H1 (cell line): ENCODE results near the gene TMEM255B. TPM values are rescaled to one million over a fixed set of nuclear protein-coding genes. Genes with fewer than 3 reads are reported as not detected.

Experiments used
- CTCF ChIA-PET: fragments of 300-600 bp; sonication (Branson Sonifier 250); formaldehyde crosslinking; loops from one replicate; lab custom pipeline; 2021; ENCODE audit not compliant: partially characterized antibody; lab: Charles Lee
- POLR2A ChIA-PET: fragments of 300-600 bp; sonication (Branson Sonifier 250); formaldehyde crosslinking; loops from one replicate; lab custom pipeline; 2021; ENCODE audit warnings: inconsistent platforms; ENCODE audit not compliant: partially characterized antibody; lab: Charles Lee
- DNase-seq, 2 experiments: peaks; one replicate each; pipeline versions ENCODE4 v3.0.0 to v3.0.0-alpha.2; 2010 to 2022; ENCODE audit warnings: low spot score in 2 of 2, low read depth in 1 of 2, mixed read lengths in 1 of 2
- FAIRE-seq: peaks from 2 replicates; lab custom pipeline; 2011; peaks lifted over from hg19 to GRCh38; lab: Jason Lieb, UNC
- H2AFZ ChIP-seq: 2 replicates; pipeline ENCODE4 v1.8.1; 2012; ENCODE audit warnings: low read length, inconsistent platforms
- H2AK5ac ChIP-seq: 2 replicates; pipeline ENCODE4 v1.6.1; 2013; ENCODE audit warnings: low read depth, low read length
- H2BK120ac ChIP-seq: replicated peaks from 2 replicates; pipeline ENCODE3; 2013; ENCODE audit warnings: low read depth, low read length, inconsistent platforms
- H2BK12ac ChIP-seq: 2 replicates; pipeline ENCODE4 v1.6.1; 2013; ENCODE audit warnings: low read depth, low read length
- H2BK15ac ChIP-seq: 2 replicates; pipeline ENCODE4 v1.6.1; 2013; ENCODE audit warnings: low read length
- H2BK20ac ChIP-seq: 2 replicates; pipeline ENCODE4 v1.6.1; 2013; ENCODE audit warnings: low read length
- H2BK5ac ChIP-seq: 2 replicates; pipeline ENCODE4 v1.6.1; 2013; ENCODE audit warnings: low read depth, low read length
- H3K14ac ChIP-seq: 2 replicates; pipeline ENCODE4 v1.6.1; 2013; ENCODE audit warnings: inconsistent platforms; ENCODE audit not compliant: insufficient read length
- H3K18ac ChIP-seq: 2 replicates; pipeline ENCODE4 v1.6.1; 2013; ENCODE audit warnings: low read length; ENCODE audit errors: extremely low read depth
- H3K23ac ChIP-seq: 2 replicates; pipeline ENCODE4 v1.6.1; 2013; ENCODE audit warnings: inconsistent platforms; ENCODE audit not compliant: insufficient read length
- H3K23me2 ChIP-seq: 2 replicates; pipeline ENCODE4 v1.6.1; 2013; ENCODE audit warnings: low read depth, low read length
- H3K27ac ChIP-seq: 2 replicates; pipeline ENCODE4 v1.6.1; 2011; ENCODE audit warnings: low read depth, low read length, inconsistent platforms
- H3K27me3 ChIP-seq, 4 experiments: replicated peaks in 1 of 4; 1 replicate in 1 of 4; 2 replicates in 3 of 4; pipeline versions ENCODE4 v1.6.1 to v1.8.1; 2011 to 2013; ENCODE audit warnings: low read length in 3 of 4, mild to moderate bottlenecking in 3 of 4, inconsistent platforms in 2 of 4, mixed read lengths in 2 of 4, moderate library complexity in 1 of 4; ENCODE audit not compliant: control insufficient read depth in 3 of 4, insufficient read depth in 3 of 4; ENCODE audit errors: extremely low read depth in 1 of 4
- H3K36me3 ChIP-seq, 4 experiments: 2 replicates each; pipeline versions ENCODE4 v1.6.1 to v1.8.1; 2011 to 2013; ENCODE audit warnings: mild to moderate bottlenecking in 4 of 4, low read length in 3 of 4, moderate library complexity in 2 of 4, control low read depth in 1 of 4, inconsistent platforms in 1 of 4; ENCODE audit not compliant: insufficient read depth in 4 of 4, control insufficient read depth in 2 of 4
- H3K4ac ChIP-seq: replicated peaks from 2 replicates; pipeline ENCODE3; 2013; ENCODE audit warnings: low read length, low read depth, mixed read lengths, inconsistent platforms; ENCODE audit not compliant: insufficient read length
- H3K4me1 ChIP-seq, 4 experiments: replicated peaks in 1 of 4; 1 replicate in 1 of 4; 2 replicates in 3 of 4; pipeline versions ENCODE4 v1.6.1 to v1.8.1; 2011 to 2013; ENCODE audit warnings: low read length in 3 of 4, inconsistent platforms in 2 of 4, mixed read lengths in 1 of 4; ENCODE audit not compliant: insufficient read depth in 4 of 4, control insufficient read depth in 3 of 4
- H3K4me2 ChIP-seq, 2 experiments: 2 replicates each; pipeline versions ENCODE4 v1.6.1 to v1.8.1; 2011 to 2013; ENCODE audit warnings: low read depth in 2 of 2, low read length in 2 of 2, control low read depth in 1 of 2, inconsistent platforms in 1 of 2, mild to moderate bottlenecking in 1 of 2; ENCODE audit not compliant: insufficient read depth in 1 of 2
- H3K4me3 ChIP-seq, 4 experiments: fragments of 200-600, 300-600 bp in 1 of 4; sonication (generic), shearing (Covaris generic), sonication (Bioruptor Twin) in 1 of 4; 2 replicates each; pipeline versions ENCODE4 v1.5.1 to v1.8.1; 2011 to 2016; ENCODE audit warnings: low read length in 4 of 4, low read depth in 3 of 4, control low read depth in 2 of 4, inconsistent platforms in 2 of 4, mild to moderate bottlenecking in 2 of 4, mixed read lengths in 1 of 4, moderate library complexity in 1 of 4; ENCODE audit not compliant: insufficient read depth in 2 of 4; ENCODE audit errors: extremely low read depth in 1 of 4
- H3K56ac ChIP-seq: replicated peaks from 2 replicates; pipeline ENCODE3; 2013; ENCODE audit warnings: low read depth, mild to moderate bottlenecking, mixed read lengths, low read length, inconsistent platforms; ENCODE audit not compliant: insufficient read length
- H3K79me1 ChIP-seq: 2 replicates; pipeline ENCODE4 v1.6.1; 2013; ENCODE audit warnings: low read depth, low read length, control low read depth
- H3K79me2 ChIP-seq, 2 experiments: 2 replicates each; pipeline versions ENCODE4 v1.6.1 to v1.8.1; 2012 to 2013; ENCODE audit warnings: low read length in 2 of 2, mild to moderate bottlenecking in 2 of 2, inconsistent platforms in 1 of 2; ENCODE audit not compliant: insufficient read depth in 2 of 2, control insufficient read depth in 1 of 2
- H3K9ac ChIP-seq, 4 experiments: replicated peaks in 1 of 4; 1 replicate in 1 of 4; 2 replicates in 3 of 4; pipeline versions ENCODE4 v1.6.1 to v1.8.1; 2011 to 2013; ENCODE audit warnings: low read depth in 3 of 4, low read length in 3 of 4, control low read depth in 2 of 4, mild to moderate bottlenecking in 2 of 4, moderate library complexity in 2 of 4, inconsistent platforms in 1 of 4; ENCODE audit errors: extremely low read depth in 1 of 4
- H3K9me3 ChIP-seq, 2 experiments: 2 replicates each; pipeline versions ENCODE4 v1.6.1 to v1.8.1; 2012 to 2013; ENCODE audit warnings: mild to moderate bottlenecking in 2 of 2, moderate library complexity in 2 of 2, control low read depth in 1 of 2, inconsistent platforms in 1 of 2, low read depth in 1 of 2, low read length in 1 of 2, mixed read lengths in 1 of 2; ENCODE audit not compliant: insufficient read depth in 2 of 2
- H4K20me1 ChIP-seq, 2 experiments: replicated peaks in 1 of 2; 2 replicates each; pipeline versions ENCODE3 to v1.8.1; 2011 to 2013; ENCODE audit warnings: inconsistent platforms in 2 of 2, low read length in 2 of 2, mild to moderate bottlenecking in 1 of 2; ENCODE audit not compliant: insufficient read depth in 2 of 2, control insufficient read depth in 1 of 2
- H4K5ac ChIP-seq: 2 replicates; pipeline ENCODE4 v1.6.1; 2013; ENCODE audit warnings: low read length, low read depth, mixed read lengths, inconsistent platforms; ENCODE audit not compliant: insufficient read length
- H4K8ac ChIP-seq: 2 replicates; pipeline ENCODE4 v1.8.0; 2013; ENCODE audit warnings: mild to moderate bottlenecking, moderate library complexity, low read length, inconsistent platforms; ENCODE audit not compliant: insufficient read depth; ENCODE audit errors: extremely low read depth
- H4K91ac ChIP-seq: replicated peaks from 2 replicates; pipeline ENCODE3; 2013; ENCODE audit warnings: low read length, mixed read lengths, inconsistent platforms; ENCODE audit not compliant: insufficient read length
- BCL11A ChIP-seq, 2 experiments: IDR thresholded peaks; one replicate each; pipeline ENCODE4 v1.6.1; 2011; ENCODE audit warnings: low read depth in 2 of 2, low read length in 2 of 2, mild to moderate bottlenecking in 2 of 2
- BRCA1 ChIP-seq: IDR thresholded peaks from 2 replicates; pipeline ENCODE4 v1.6.1; 2012; ENCODE audit warnings: low read depth, low read length, improper control_type of control experiment
- EZH2 ChIP-seq: fragments of 200-600 bp; sonication (generic); IDR thresholded peaks from 2 replicates; pipeline ENCODE4 v1.7.1; 2012; ENCODE audit warnings: low read depth, mild to moderate bottlenecking, moderate library complexity, low read length, inconsistent platforms; ENCODE audit not compliant: severe bottlenecking
- JUND ChIP-seq: IDR thresholded peaks from 2 replicates; pipeline ENCODE4 v1.6.1; 2011; ENCODE audit warnings: mild to moderate bottlenecking, improper control_type of control experiment, low read length
- KDM5A ChIP-seq: fragments of 200-600 bp; IDR thresholded peaks from 2 replicates; pipeline ENCODE4 v1.7.1; 2012; ENCODE audit warnings: mild to moderate bottlenecking, low read length, inconsistent platforms, mixed read lengths
- RAD21 ChIP-seq, 2 experiments: IDR thresholded peaks in 1 of 2; conservative IDR thresholded peaks in 1 of 2; 2 replicates each; pipeline ENCODE4 v1.6.1; 2011; ENCODE audit warnings: low read depth in 2 of 2, low read length in 2 of 2, improper control_type of control experiment in 1 of 2, inconsistent platforms in 1 of 2, mild to moderate bottlenecking in 1 of 2, moderate library complexity in 1 of 2
- RFX5 ChIP-seq: IDR thresholded peaks from 2 replicates; pipeline ENCODE4 v1.6.1; 2011; ENCODE audit warnings: low read depth, low read length, improper control_type of control experiment, borderline replicate concordance
- RNF2 ChIP-seq: fragments of 200-900, 300-1000 bp; sonication (generic); IDR thresholded peaks from 2 replicates; pipeline ENCODE4 v1.7.1; 2016; ENCODE audit warnings: borderline replicate concordance, low read depth, mild to moderate bottlenecking, antibody characterized with exemption, low read length; ENCODE audit not compliant: poor library complexity, severe bottlenecking; ENCODE audit errors: missing control alignments
- SIRT6 ChIP-seq: IDR thresholded peaks from one replicate; pipeline ENCODE4 v1.7.1; 2012; ENCODE audit warnings: low read length, inconsistent platforms
- SP2 ChIP-seq: IDR thresholded peaks from 2 replicates; pipeline ENCODE4 v1.6.1; 2012; ENCODE audit warnings: mild to moderate bottlenecking, low read length, inconsistent platforms
- SUZ12 ChIP-seq: fragments of 200-600 bp; sonication (generic); IDR thresholded peaks from 2 replicates; pipeline ENCODE4 v1.6.1; 2012; ENCODE audit warnings: mild to moderate bottlenecking, inconsistent platforms, low read length, moderate library complexity, mixed read lengths
- WGBS, 2 experiments: shearing (Covaris generic) in 1 of 2; methylation state at CpG; one replicate each; pipeline versions ENCODE4 v1.1.6 to v1.1.7; 2013 to 2015; ENCODE audit warnings: low lambda C conversion rate in 2 of 2, mixed read lengths in 2 of 2, inconsistent platforms in 1 of 2, low coverage in 1 of 2, missing lambda C conversion rate in 1 of 2; ENCODE audit not compliant: insufficient replicate concordance in 2 of 2, insufficient coverage in 1 of 2, insufficient read length in 1 of 2; ENCODE audit errors: extremely low coverage in 1 of 2, missing lambda C conversion rate in 1 of 2; 5-methylcytosine and 5-hydroxymethylcytosine counted together
- polyA plus RNA-seq, 7 experiments: library from polyadenylated mRNA; depleted of rRNA in 3 of 7; stranded (reverse) in 5 of 7; unstranded in 2 of 7; fragments of >200 nt in 5 of 7; fragments of 200-250 nt in 2 of 7; gene quantifications; 1 replicate in 5 of 7; 2 replicates in 1 of 7; 4 replicates in 1 of 7; pipeline versions ENCODE4 v1.2.1 to v1.2.3, GENCODE V29; 2011 to 2013; ENCODE audit warnings: missing spikeins in 2 of 7, mixed read lengths in 2 of 7
- total RNA-seq: library from RNA; stranded (reverse); fragmentation: NEBNext Ultra II Directional; extraction: Animal tissue kit (Norgen Biotek cat#: 25700); gene quantifications from 2 replicates; pipeline ENCODE4 v1.2.1, GENCODE V29; 2021
- TF ChIP-seq, protein P1 (sequence below): IDR thresholded peaks from 2 replicates; pipeline ENCODE4 v1.6.1; 2011; ENCODE audit warnings: low read length, improper control_type of control experiment

Gene TMEM255B
- total and polyA plus RNA-seq, 2 of the 8 experiments (the other 6 are each of a cell fraction or from before 2014, with no cell fraction given) = 3.4 to 4.4 TPM

DNA sequence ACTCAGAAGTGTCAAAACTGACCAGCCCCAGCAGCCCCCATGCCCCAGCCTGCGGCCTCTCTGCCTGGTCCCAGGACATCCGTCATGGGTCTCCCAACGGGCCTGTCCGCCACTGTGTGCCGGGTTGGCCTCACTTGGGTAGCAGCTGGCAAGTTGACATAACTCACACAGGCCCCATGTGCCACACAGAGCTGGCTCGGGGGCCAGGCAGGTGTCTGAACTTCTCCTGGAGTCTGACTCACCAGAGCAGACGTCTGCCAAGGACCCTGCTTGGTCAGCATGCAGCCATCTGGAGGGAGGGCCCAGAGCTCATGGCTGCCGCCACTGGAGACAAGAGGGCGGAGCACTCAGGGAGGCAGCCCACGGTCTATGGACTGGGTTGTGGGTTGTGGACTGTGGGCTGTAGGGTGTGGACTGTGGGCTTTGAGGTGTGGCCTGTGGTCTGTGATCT is 32.0 kb upstream of the TMEM255B start:
- H4K91ac ChIP-seq = no peak overlapping the region
- no peak overlapping the region for H2AK5ac ChIP-seq
- no peak overlapping the region for H2BK120ac ChIP-seq
- no peak overlapping the region for H3K4ac ChIP-seq
- H3K9me3 ChIP-seq = peaks cover 0 to 12% of the 10 kb centered on the region in 2 experiments; a peak in 1 of 4 replicates
- H3K36me3 ChIP-seq = no peaks in the 10 kb centered on the region
- H3K79me2 ChIP-seq = no peaks in the 10 kb centered on the region
- no peak overlapping the region for H3K9ac ChIP-seq
- no peak overlapping the region for H3K27ac ChIP-seq
- no peaks in the 10 kb centered on the region for H3K79me1 ChIP-seq
- H3K4me3 ChIP-seq = no peak overlapping the region
- peaks cover 0 to 4% of the 10 kb centered on the region in 2 experiments for H4K20me1 ChIP-seq
- FAIRE-seq (no peak), DNase-seq (no peak)
- H4K5ac ChIP-seq = no peak overlapping the region
- H3K18ac ChIP-seq = no peak overlapping the region
- WGBS, 2 experiments = 88% methylated on average over 9 of the region's 10 CpGs; no CpG with 5 or more reads in 1 of the 2 experiments
- no peak overlapping the region for H4K8ac ChIP-seq
- ChIA-PET CTCF (interaction anchor here (1.1 to 1.3 kb wide), 4 partner anchors 15 to 93 kb away, joined by 3 to 6 read pairs (median 3); no protein-coding TSS in a partner anchor), POLR2A (interaction anchor here (1.1 kb wide), 1 partner anchor 59 kb away, joined by 4 read pairs; no protein-coding TSS in a partner anchor)
- H3K14ac ChIP-seq = no peak overlapping the region
- peaks cover 0 to 5% (median under 1%) of the 10 kb centered on the region in 4 experiments; a peak in 3 of 7 replicates for H3K27me3 ChIP-seq
- no peak overlapping the region for H2BK20ac ChIP-seq
- H3K4me1 ChIP-seq = peaks cover 0 to 4% (median 3%) of the 10 kb centered on the region in 4 experiments; a peak in 2 of 7 replicates
- no peak overlapping the region for H3K23ac ChIP-seq
- TF ChIP-seq SP2 (no peak), BRCA1 (no peak), SIRT6 (no peak), RFX5 (no peak), SUZ12 (no peak), BCL11A (IDR thresholded peaks at IDR 0.05; ENCODE audit: low read depth in 2 of 2, low read length in 2 of 2) (no peak), EZH2 (no peak), JUND (no peak), KDM5A (no peak), RNF2 (no peak), RAD21 (IDR thresholded peaks at IDR 0.05 in 1 of 2, conservative IDR thresholded peaks at IDR 0.05 in 1 of 2; ENCODE audit: low read depth in 2 of 2, low read length in 2 of 2) (no peak)
- TF ChIP-seq, protein P1, sequence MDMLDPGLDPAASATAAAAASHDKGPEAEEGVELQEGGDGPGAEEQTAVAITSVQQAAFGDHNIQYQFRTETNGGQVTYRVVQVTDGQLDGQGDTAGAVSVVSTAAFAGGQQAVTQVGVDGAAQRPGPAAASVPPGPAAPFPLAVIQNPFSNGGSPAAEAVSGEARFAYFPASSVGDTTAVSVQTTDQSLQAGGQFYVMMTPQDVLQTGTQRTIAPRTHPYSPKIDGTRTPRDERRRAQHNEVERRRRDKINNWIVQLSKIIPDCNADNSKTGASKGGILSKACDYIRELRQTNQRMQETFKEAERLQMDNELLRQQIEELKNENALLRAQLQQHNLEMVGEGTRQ = no peak
- no peak overlapping the region for H2BK15ac ChIP-seq
- peaks cover 2% of the 10 kb centered on the region; the same call in 1 of the 2 replicates for H3K23me2 ChIP-seq
- no peak overlapping the region for H2AFZ ChIP-seq
- no peak overlapping the region for H2BK12ac ChIP-seq
- 0 out of 4 replicates have a peak overlapping the region, but pooled peaks of 1 of the 2 experiments have one; percentile 53 for H3K4me2 ChIP-seq
- H3K56ac ChIP-seq = no peak overlapping the region
- no peak overlapping the region for H2BK5ac ChIP-seq
